GM12865 (cell line): ENCODE measurements around the gene CCDC3.
A peak's percentile ranks its signal among the peaks of the same experiment; 100 is the strongest.
"Not testable (repeated sequence)": the region's sequence is repeated elsewhere in the genome, so short reads cannot be mapped to it uniquely, and the experiment has no call there.

Source experiments
- DNase-seq: peaks from one replicate; pipeline ENCODE4 v3.0.0; 2010; ENCODE audit warnings: low read depth
- H3K4me3 ChIP-seq: 2 replicates; pipeline ENCODE4 v1.5.1; 2011; ENCODE audit warnings: mild to moderate bottlenecking, low read depth, low read length, control low read depth
- CTCF ChIP-seq: IDR thresholded peaks from 2 replicates; pipeline ENCODE4 v1.5.1; 2011; ENCODE audit warnings: low read length, control low read depth, low read depth, inconsistent platforms; ENCODE audit not compliant: insufficient read depth; ENCODE audit errors: missing control alignments

The CCDC3 gene

GRCh38 chr10:12984165-12984747 lies 17.3 kb downstream of the CCDC3 start:
- no peak overlapping the region for H3K4me3 ChIP-seq
- DNase-seq, result no peak
- TF ChIP-seq CTCF, result no peak

- DNase-seq, result peak; percentile 43
- not testable (repeated sequence) for H3K4me3 ChIP-seq
These were observed 17.9 kb downstream of the CCDC3 start for GRCh38 chr10:12983568-12983967.

- DNase-seq, result no peak
- no peak overlapping the region for H3K4me3 ChIP-seq
- no peak for TF ChIP-seq CTCF
These were observed 19.9 kb downstream of the CCDC3 start for GRCh38 chr10:12981570-12981969.

GRCh38 chr10:12980713-12981306 lies 20.7 kb downstream of the CCDC3 start:
- no peak for TF ChIP-seq CTCF
- no peak for DNase-seq
- no peak overlapping the region for H3K4me3 ChIP-seq

- no peak overlapping the region for H3K4me3 ChIP-seq
- DNase-seq, result no peak
- TF ChIP-seq CTCF, result no peak
These were observed 21.3 kb downstream of the CCDC3 start for GRCh38 chr10:12980102-12980661.

GRCh38 chr10:12978891-12979290 lies 22.6 kb downstream of the CCDC3 start:
- no peak for DNase-seq

GRCh38 chr10:12975906-12976305 lies 25.6 kb downstream of the CCDC3 start:
- H3K4me3 ChIP-seq, result no peak overlapping the region
- no peak for DNase-seq
- no peak for TF ChIP-seq CTCF

More at GRCh38 chr10:12978891-12979290, 22.6 kb downstream of the CCDC3 start:
- TF ChIP-seq CTCF, result no peak
- H3K4me3 ChIP-seq, result no peak overlapping the region
